H1 (cell line): ENCODE results near the gene PAFAH1B1. TPM values are rescaled to one million over a fixed set of nuclear protein-coding genes. Genes with fewer than 3 reads are reported as not detected.

Source experiments
- CTCF ChIA-PET: fragments of 300-600 bp; sonication (Branson Sonifier 250); formaldehyde crosslinking; loops from one replicate; lab custom pipeline; 2021; ENCODE audit not compliant: partially characterized antibody; lab: Charles Lee
- POLR2A ChIA-PET: fragments of 300-600 bp; sonication (Branson Sonifier 250); formaldehyde crosslinking; loops from one replicate; lab custom pipeline; 2021; ENCODE audit warnings: inconsistent platforms; ENCODE audit not compliant: partially characterized antibody; lab: Charles Lee
- DNase-seq, 2 experiments: peaks; one replicate each; pipeline versions ENCODE4 v3.0.0 to v3.0.0-alpha.2; 2010 to 2022; ENCODE audit warnings: low spot score in 2 of 2, low read depth in 1 of 2, mixed read lengths in 1 of 2
- FAIRE-seq: peaks from 2 replicates; lab custom pipeline; 2011; peaks lifted over from hg19 to GRCh38; lab: Jason Lieb, UNC
- H2AFZ ChIP-seq: 2 replicates; pipeline ENCODE4 v1.8.1; 2012; ENCODE audit warnings: low read length, inconsistent platforms
- H2AK5ac ChIP-seq: 2 replicates; pipeline ENCODE4 v1.6.1; 2013; ENCODE audit warnings: low read depth, low read length
- H2BK120ac ChIP-seq: replicated peaks from 2 replicates; pipeline ENCODE3; 2013; ENCODE audit warnings: low read depth, low read length, inconsistent platforms
- H2BK12ac ChIP-seq: 2 replicates; pipeline ENCODE4 v1.6.1; 2013; ENCODE audit warnings: low read depth, low read length
- H2BK15ac ChIP-seq: 2 replicates; pipeline ENCODE4 v1.6.1; 2013; ENCODE audit warnings: low read length
- H2BK20ac ChIP-seq: 2 replicates; pipeline ENCODE4 v1.6.1; 2013; ENCODE audit warnings: low read length
- H2BK5ac ChIP-seq: 2 replicates; pipeline ENCODE4 v1.6.1; 2013; ENCODE audit warnings: low read depth, low read length
- H3K14ac ChIP-seq: 2 replicates; pipeline ENCODE4 v1.6.1; 2013; ENCODE audit warnings: inconsistent platforms; ENCODE audit not compliant: insufficient read length
- H3K18ac ChIP-seq: 2 replicates; pipeline ENCODE4 v1.6.1; 2013; ENCODE audit warnings: low read length; ENCODE audit errors: extremely low read depth
- H3K23ac ChIP-seq: 2 replicates; pipeline ENCODE4 v1.6.1; 2013; ENCODE audit warnings: inconsistent platforms; ENCODE audit not compliant: insufficient read length
- H3K23me2 ChIP-seq: 2 replicates; pipeline ENCODE4 v1.6.1; 2013; ENCODE audit warnings: low read depth, low read length
- H3K27ac ChIP-seq: 2 replicates; pipeline ENCODE4 v1.6.1; 2011; ENCODE audit warnings: low read depth, low read length, inconsistent platforms
- H3K27me3 ChIP-seq, 4 experiments: replicated peaks in 1 of 4; 1 replicate in 1 of 4; 2 replicates in 3 of 4; pipeline versions ENCODE4 v1.6.1 to v1.8.1; 2011 to 2013; ENCODE audit warnings: low read length in 3 of 4, mild to moderate bottlenecking in 3 of 4, inconsistent platforms in 2 of 4, mixed read lengths in 2 of 4, moderate library complexity in 1 of 4; ENCODE audit not compliant: control insufficient read depth in 3 of 4, insufficient read depth in 3 of 4; ENCODE audit errors: extremely low read depth in 1 of 4
- H3K36me3 ChIP-seq, 4 experiments: 2 replicates each; pipeline versions ENCODE4 v1.6.1 to v1.8.1; 2011 to 2013; ENCODE audit warnings: mild to moderate bottlenecking in 4 of 4, low read length in 3 of 4, moderate library complexity in 2 of 4, control low read depth in 1 of 4, inconsistent platforms in 1 of 4; ENCODE audit not compliant: insufficient read depth in 4 of 4, control insufficient read depth in 2 of 4
- H3K4ac ChIP-seq: replicated peaks from 2 replicates; pipeline ENCODE3; 2013; ENCODE audit warnings: low read length, low read depth, mixed read lengths, inconsistent platforms; ENCODE audit not compliant: insufficient read length
- H3K4me1 ChIP-seq, 4 experiments: replicated peaks in 1 of 4; 1 replicate in 1 of 4; 2 replicates in 3 of 4; pipeline versions ENCODE4 v1.6.1 to v1.8.1; 2011 to 2013; ENCODE audit warnings: low read length in 3 of 4, inconsistent platforms in 2 of 4, mixed read lengths in 1 of 4; ENCODE audit not compliant: insufficient read depth in 4 of 4, control insufficient read depth in 3 of 4
- H3K4me2 ChIP-seq, 2 experiments: 2 replicates each; pipeline versions ENCODE4 v1.6.1 to v1.8.1; 2011 to 2013; ENCODE audit warnings: low read depth in 2 of 2, low read length in 2 of 2, control low read depth in 1 of 2, inconsistent platforms in 1 of 2, mild to moderate bottlenecking in 1 of 2; ENCODE audit not compliant: insufficient read depth in 1 of 2
- H3K4me3 ChIP-seq, 4 experiments: fragments of 200-600, 300-600 bp in 1 of 4; sonication (generic), shearing (Covaris generic), sonication (Bioruptor Twin) in 1 of 4; 2 replicates each; pipeline versions ENCODE4 v1.5.1 to v1.8.1; 2011 to 2016; ENCODE audit warnings: low read length in 4 of 4, low read depth in 3 of 4, control low read depth in 2 of 4, inconsistent platforms in 2 of 4, mild to moderate bottlenecking in 2 of 4, mixed read lengths in 1 of 4, moderate library complexity in 1 of 4; ENCODE audit not compliant: insufficient read depth in 2 of 4; ENCODE audit errors: extremely low read depth in 1 of 4
- H3K56ac ChIP-seq: replicated peaks from 2 replicates; pipeline ENCODE3; 2013; ENCODE audit warnings: low read depth, mild to moderate bottlenecking, mixed read lengths, low read length, inconsistent platforms; ENCODE audit not compliant: insufficient read length
- H3K79me1 ChIP-seq: 2 replicates; pipeline ENCODE4 v1.6.1; 2013; ENCODE audit warnings: low read depth, low read length, control low read depth
- H3K79me2 ChIP-seq, 2 experiments: 2 replicates each; pipeline versions ENCODE4 v1.6.1 to v1.8.1; 2012 to 2013; ENCODE audit warnings: low read length in 2 of 2, mild to moderate bottlenecking in 2 of 2, inconsistent platforms in 1 of 2; ENCODE audit not compliant: insufficient read depth in 2 of 2, control insufficient read depth in 1 of 2
- H3K9ac ChIP-seq, 4 experiments: replicated peaks in 1 of 4; 1 replicate in 1 of 4; 2 replicates in 3 of 4; pipeline versions ENCODE4 v1.6.1 to v1.8.1; 2011 to 2013; ENCODE audit warnings: low read depth in 3 of 4, low read length in 3 of 4, control low read depth in 2 of 4, mild to moderate bottlenecking in 2 of 4, moderate library complexity in 2 of 4, inconsistent platforms in 1 of 4; ENCODE audit errors: extremely low read depth in 1 of 4
- H3K9me3 ChIP-seq, 2 experiments: 2 replicates each; pipeline versions ENCODE4 v1.6.1 to v1.8.1; 2012 to 2013; ENCODE audit warnings: mild to moderate bottlenecking in 2 of 2, moderate library complexity in 2 of 2, control low read depth in 1 of 2, inconsistent platforms in 1 of 2, low read depth in 1 of 2, low read length in 1 of 2, mixed read lengths in 1 of 2; ENCODE audit not compliant: insufficient read depth in 2 of 2
- H4K20me1 ChIP-seq, 2 experiments: replicated peaks in 1 of 2; 2 replicates each; pipeline versions ENCODE3 to v1.8.1; 2011 to 2013; ENCODE audit warnings: inconsistent platforms in 2 of 2, low read length in 2 of 2, mild to moderate bottlenecking in 1 of 2; ENCODE audit not compliant: insufficient read depth in 2 of 2, control insufficient read depth in 1 of 2
- H4K5ac ChIP-seq: 2 replicates; pipeline ENCODE4 v1.6.1; 2013; ENCODE audit warnings: low read length, low read depth, mixed read lengths, inconsistent platforms; ENCODE audit not compliant: insufficient read length
- H4K8ac ChIP-seq: 2 replicates; pipeline ENCODE4 v1.8.0; 2013; ENCODE audit warnings: mild to moderate bottlenecking, moderate library complexity, low read length, inconsistent platforms; ENCODE audit not compliant: insufficient read depth; ENCODE audit errors: extremely low read depth
- H4K91ac ChIP-seq: replicated peaks from 2 replicates; pipeline ENCODE3; 2013; ENCODE audit warnings: low read length, mixed read lengths, inconsistent platforms; ENCODE audit not compliant: insufficient read length
- ASH2L ChIP-seq: fragments of 200-600, 300-600 bp; sonication (generic); IDR thresholded peaks from one replicate; pipeline ENCODE4 v1.7.1; 2017; ENCODE audit warnings: low read length
- CBX8 ChIP-seq: fragments of 300-800, 300-1000 bp; sonication (generic); IDR thresholded peaks from 2 replicates; pipeline ENCODE4 v1.7.1; 2016; ENCODE audit warnings: low read depth, low read length, borderline replicate concordance
- PHF8 ChIP-seq: fragments of 200-600 bp; sonication (generic); conservative IDR thresholded peaks from 2 replicates; pipeline ENCODE4 v1.7.1; 2012; ENCODE audit warnings: low read depth, mild to moderate bottlenecking, inconsistent platforms, low read length, moderate library complexity
- RAD21 ChIP-seq, 2 experiments: IDR thresholded peaks in 1 of 2; conservative IDR thresholded peaks in 1 of 2; 2 replicates each; pipeline ENCODE4 v1.6.1; 2011; ENCODE audit warnings: low read depth in 2 of 2, low read length in 2 of 2, improper control_type of control experiment in 1 of 2, inconsistent platforms in 1 of 2, mild to moderate bottlenecking in 1 of 2, moderate library complexity in 1 of 2
- RXRA ChIP-seq: IDR thresholded peaks from 2 replicates; pipeline ENCODE4 v1.6.1; 2011; ENCODE audit warnings: low read depth, mild to moderate bottlenecking, low read length, moderate library complexity; ENCODE audit not compliant: insufficient read depth
- SAP30 ChIP-seq: fragments of 300-600 bp; sonication (generic); IDR thresholded peaks from 2 replicates; pipeline ENCODE4 v1.7.1; 2012; ENCODE audit warnings: low read length, moderate library complexity, mild to moderate bottlenecking, inconsistent platforms; ENCODE audit not compliant: insufficient read depth, insufficient replicate concordance
- SP2 ChIP-seq: IDR thresholded peaks from 2 replicates; pipeline ENCODE4 v1.6.1; 2012; ENCODE audit warnings: mild to moderate bottlenecking, low read length, inconsistent platforms
- WGBS, 2 experiments: shearing (Covaris generic) in 1 of 2; methylation state at CpG; one replicate each; pipeline versions ENCODE4 v1.1.6 to v1.1.7; 2013 to 2015; ENCODE audit warnings: low lambda C conversion rate in 2 of 2, mixed read lengths in 2 of 2, inconsistent platforms in 1 of 2, low coverage in 1 of 2, missing lambda C conversion rate in 1 of 2; ENCODE audit not compliant: insufficient replicate concordance in 2 of 2, insufficient coverage in 1 of 2, insufficient read length in 1 of 2; ENCODE audit errors: extremely low coverage in 1 of 2, missing lambda C conversion rate in 1 of 2; 5-methylcytosine and 5-hydroxymethylcytosine counted together
- polyA plus RNA-seq, 7 experiments: library from polyadenylated mRNA; depleted of rRNA in 3 of 7; stranded (reverse) in 5 of 7; unstranded in 2 of 7; fragments of >200 nt in 5 of 7; fragments of 200-250 nt in 2 of 7; gene quantifications; 1 replicate in 5 of 7; 2 replicates in 1 of 7; 4 replicates in 1 of 7; pipeline versions ENCODE4 v1.2.1 to v1.2.3, GENCODE V29; 2011 to 2013; ENCODE audit warnings: missing spikeins in 2 of 7, mixed read lengths in 2 of 7
- total RNA-seq: library from RNA; stranded (reverse); fragmentation: NEBNext Ultra II Directional; extraction: Animal tissue kit (Norgen Biotek cat#: 25700); gene quantifications from 2 replicates; pipeline ENCODE4 v1.2.1, GENCODE V29; 2021

Gene PAFAH1B1
- total and polyA plus RNA-seq, 2 of the 8 experiments (the other 6 are each of a cell fraction or from before 2014, with no cell fraction given) = 42.0 to 152 TPM

- ChIA-PET CTCF (no interaction called here), POLR2A (no interaction called here)
- no peak overlapping the region for H2BK12ac ChIP-seq
- H3K56ac ChIP-seq = no peak overlapping the region
- 0 out of 2 replicates have a peak overlapping the region, but pooled peaks have one; percentile 22 for H4K8ac ChIP-seq
- H2BK5ac ChIP-seq = no peak overlapping the region
- H3K79me1 ChIP-seq = no peaks in the 10 kb centered on the region
- no peak overlapping the region for H3K27ac ChIP-seq
- no peaks in the 10 kb centered on the region for H4K20me1 ChIP-seq
- H2AFZ ChIP-seq = peak overlapping the region; percentile 58; the same call in 1 of the 2 replicates
- TF ChIP-seq ASH2L = no peak
- TF ChIP-seq SAP30 = no peak
- TF ChIP-seq RAD21 (IDR thresholded peaks at IDR 0.05 in 1 of 2, conservative IDR thresholded peaks at IDR 0.05 in 1 of 2; ENCODE audit: low read depth in 2 of 2, low read length in 2 of 2) = no peak
- TF ChIP-seq SP2 = no peak
- TF ChIP-seq PHF8 = no peak
- TF ChIP-seq RXRA = no peak
- no peak for TF ChIP-seq CBX8
- no peak overlapping the region for H2BK120ac ChIP-seq
- H3K23me2 ChIP-seq = no peaks in the 10 kb centered on the region
- no peak overlapping the region for H3K4me2 ChIP-seq
- no peaks in the 10 kb centered on the region for H3K79me2 ChIP-seq
- no peak overlapping the region for H3K4me3 ChIP-seq
- H3K18ac ChIP-seq = no peak overlapping the region
- FAIRE-seq (no peak), DNase-seq (no peak)
- no peaks in the 10 kb centered on the region for H3K27me3 ChIP-seq
- no peak overlapping the region for H2BK20ac ChIP-seq
- no peak overlapping the region for H4K5ac ChIP-seq
- no peak overlapping the region for H3K4ac ChIP-seq
- H3K23ac ChIP-seq = no peak overlapping the region
- H3K4me1 ChIP-seq = no peaks in the 10 kb centered on the region
- no peak overlapping the region for H2BK15ac ChIP-seq
- no peak overlapping the region for H3K14ac ChIP-seq
- H4K91ac ChIP-seq = no peak overlapping the region
- no peak overlapping the region for H2AK5ac ChIP-seq
- H3K9me3 ChIP-seq = peaks cover 7 to 12% of the 10 kb centered on the region in 2 experiments; a peak in 3 of 4 replicates
- 88% methylated on average over 7 of the region's 7 CpGs; no CpG with 5 or more reads in 1 of the 2 experiments for WGBS, 2 experiments
- H3K36me3 ChIP-seq = no peaks in the 10 kb centered on the region
- H3K9ac ChIP-seq = no peak overlapping the region
These were observed 30.4 kb upstream of the PAFAH1B1 start for GRCh38 chr17:2563061-2563460.
